ENCODE results near the gene CREB3L4.

DNA sequence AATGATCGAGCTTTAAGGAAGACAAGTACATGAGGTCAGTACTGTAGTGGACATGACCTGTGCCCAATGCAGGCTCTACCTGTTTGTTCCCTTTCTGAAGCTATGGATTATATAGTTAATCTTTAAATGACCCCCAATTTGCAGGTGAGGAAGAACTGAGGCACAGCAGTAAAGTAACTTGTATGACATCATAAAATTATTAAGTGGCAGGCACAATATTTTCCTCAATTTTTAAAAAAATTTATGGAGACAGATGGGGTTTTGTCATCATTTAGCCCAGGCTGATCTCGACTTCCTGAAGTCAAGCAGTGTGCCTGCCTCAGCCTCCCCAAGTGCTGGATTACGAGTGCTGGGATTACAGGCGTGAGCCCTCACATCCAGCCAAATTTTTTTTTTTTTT is 41.3 kb upstream of the CREB3L4 start:
- TF ChIP-seq, protein P1, sequence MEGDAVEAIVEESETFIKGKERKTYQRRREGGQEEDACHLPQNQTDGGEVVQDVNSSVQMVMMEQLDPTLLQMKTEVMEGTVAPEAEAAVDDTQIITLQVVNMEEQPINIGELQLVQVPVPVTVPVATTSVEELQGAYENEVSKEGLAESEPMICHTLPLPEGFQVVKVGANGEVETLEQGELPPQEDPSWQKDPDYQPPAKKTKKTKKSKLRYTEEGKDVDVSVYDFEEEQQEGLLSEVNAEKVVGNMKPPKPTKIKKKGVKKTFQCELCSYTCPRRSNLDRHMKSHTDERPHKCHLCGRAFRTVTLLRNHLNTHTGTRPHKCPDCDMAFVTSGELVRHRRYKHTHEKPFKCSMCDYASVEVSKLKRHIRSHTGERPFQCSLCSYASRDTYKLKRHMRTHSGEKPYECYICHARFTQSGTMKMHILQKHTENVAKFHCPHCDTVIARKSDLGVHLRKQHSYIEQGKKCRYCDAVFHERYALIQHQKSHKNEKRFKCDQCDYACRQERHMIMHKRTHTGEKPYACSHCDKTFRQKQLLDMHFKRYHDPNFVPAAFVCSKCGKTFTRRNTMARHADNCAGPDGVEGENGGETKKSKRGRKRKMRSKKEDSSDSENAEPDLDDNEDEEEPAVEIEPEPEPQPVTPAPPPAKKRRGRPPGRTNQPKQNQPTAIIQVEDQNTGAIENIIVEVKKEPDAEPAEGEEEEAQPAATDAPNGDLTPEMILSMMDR (IDR thresholded peaks at IDR 0.05), result no peak
- no peak for TF ChIP-seq POLR2A (IDR thresholded peaks at IDR 0.05)
